ENCODE measurements around the gene GDF15.
"Not testable (repeated sequence)": the region's sequence is repeated elsewhere in the genome, so short reads cannot be mapped to it uniquely, and the experiment has no call there.

The GDF15 gene

DNA sequence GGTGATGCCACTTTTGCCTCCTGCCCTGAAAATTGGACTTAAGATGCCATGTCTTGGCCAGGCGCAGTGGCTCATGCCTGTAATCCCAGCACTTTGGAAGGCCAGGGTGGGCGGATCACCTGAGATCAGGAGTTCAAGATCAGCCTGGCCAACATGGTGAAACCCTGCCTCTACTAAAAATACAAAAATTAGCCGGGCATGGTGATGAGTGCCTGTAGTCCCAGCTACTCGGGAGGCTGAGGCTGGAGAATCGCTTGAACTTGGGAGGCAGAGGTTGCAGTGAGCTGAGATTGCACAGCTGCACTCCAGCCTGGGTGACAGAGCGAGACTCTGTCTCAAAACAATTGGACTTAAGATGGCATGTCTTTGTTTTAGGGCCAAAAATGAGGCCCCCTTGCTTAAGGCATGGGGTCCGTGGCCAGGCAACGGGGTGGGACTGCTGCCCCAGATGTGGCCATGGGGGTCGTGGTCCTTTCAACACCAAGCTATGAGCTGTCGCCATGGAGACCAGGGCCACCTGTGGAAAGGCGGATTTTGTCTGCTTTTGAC, 21.6 kb upstream of the GDF15 start:
- DNase-seq, result not testable (repeated sequence)

- peak; percentile 98 for DNase-seq
These were observed 21.0 kb upstream of the GDF15 start for GRCh38 chr19:18364826-18365528.

GRCh38 chr19:18366021-18366435, 19.9 kb upstream of the GDF15 start:
- peak; percentile 28 for DNase-seq

GRCh38 chr19:18368504-18369222, 17.3 kb upstream of the GDF15 start:
- no peak for DNase-seq

DNA sequence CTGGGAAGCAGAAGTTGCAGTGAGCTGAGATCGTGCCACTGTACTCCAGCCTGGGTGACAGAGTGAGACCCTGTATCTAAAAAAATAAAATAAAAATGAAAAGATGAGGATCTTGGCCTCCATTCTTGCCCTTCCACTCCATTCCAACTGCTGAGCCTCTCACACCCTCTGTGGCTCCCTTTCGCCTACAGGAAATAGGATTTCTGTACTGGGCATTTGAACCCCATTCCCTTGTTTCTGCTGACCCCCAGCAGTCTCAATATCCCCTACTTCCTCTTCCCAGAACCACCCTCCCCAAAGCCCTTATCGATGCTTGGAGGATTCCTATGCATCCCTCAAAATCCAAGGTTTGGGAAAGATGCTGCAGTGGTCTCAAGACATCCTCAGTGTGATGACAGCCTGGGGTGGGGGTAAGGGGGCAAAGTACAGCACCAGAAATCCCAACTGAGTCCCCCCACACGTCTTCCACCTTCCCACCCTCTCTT, 12.5 kb upstream of the GDF15 start:
- DNase-seq, result peak; percentile 55

- DNase-seq, result peak; percentile 99
These were observed 11.9 kb upstream of the GDF15 start for GRCh38 chr19:18373892-18374629.

DNA sequence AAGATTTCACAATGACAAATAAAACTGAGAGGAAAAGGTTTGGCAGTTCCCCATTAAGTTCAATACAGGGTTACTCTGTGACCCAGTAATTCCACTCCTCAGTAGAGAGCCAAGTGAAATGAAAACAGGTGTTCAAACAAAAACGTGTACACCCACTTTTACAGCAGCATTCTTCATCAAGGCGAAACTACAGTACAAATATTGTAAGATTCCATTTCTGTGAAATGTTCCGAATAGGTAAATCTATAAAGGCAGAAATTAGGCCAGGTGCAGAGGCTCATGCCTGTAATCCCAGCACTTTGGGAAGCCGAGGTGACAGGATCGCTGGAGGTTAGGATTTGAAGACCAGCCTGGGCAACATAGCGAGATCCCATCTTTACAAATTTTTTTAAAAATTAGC, 8.9 kb upstream of the GDF15 start:
- no peak for DNase-seq

GRCh38 chr19:18379803-18380747, 5.9 kb upstream of the GDF15 start:
- peak; percentile 54 for DNase-seq

- DNase-seq, result no peak
These were observed 5.1 kb upstream of the GDF15 start for GRCh38 chr19:18380843-18381242.

- DNase-seq, result not testable (repeated sequence)
These were observed 2.3 kb upstream of the GDF15 start for GRCh38 chr19:18383622-18384021.

- DNase-seq, result no peak
These were observed 1.2 kb upstream of the GDF15 start for GRCh38 chr19:18384775-18385174.

GRCh38 chr19:18385359-18385674, 641 bp upstream of the GDF15 start:
- no peak for DNase-seq

DNA sequence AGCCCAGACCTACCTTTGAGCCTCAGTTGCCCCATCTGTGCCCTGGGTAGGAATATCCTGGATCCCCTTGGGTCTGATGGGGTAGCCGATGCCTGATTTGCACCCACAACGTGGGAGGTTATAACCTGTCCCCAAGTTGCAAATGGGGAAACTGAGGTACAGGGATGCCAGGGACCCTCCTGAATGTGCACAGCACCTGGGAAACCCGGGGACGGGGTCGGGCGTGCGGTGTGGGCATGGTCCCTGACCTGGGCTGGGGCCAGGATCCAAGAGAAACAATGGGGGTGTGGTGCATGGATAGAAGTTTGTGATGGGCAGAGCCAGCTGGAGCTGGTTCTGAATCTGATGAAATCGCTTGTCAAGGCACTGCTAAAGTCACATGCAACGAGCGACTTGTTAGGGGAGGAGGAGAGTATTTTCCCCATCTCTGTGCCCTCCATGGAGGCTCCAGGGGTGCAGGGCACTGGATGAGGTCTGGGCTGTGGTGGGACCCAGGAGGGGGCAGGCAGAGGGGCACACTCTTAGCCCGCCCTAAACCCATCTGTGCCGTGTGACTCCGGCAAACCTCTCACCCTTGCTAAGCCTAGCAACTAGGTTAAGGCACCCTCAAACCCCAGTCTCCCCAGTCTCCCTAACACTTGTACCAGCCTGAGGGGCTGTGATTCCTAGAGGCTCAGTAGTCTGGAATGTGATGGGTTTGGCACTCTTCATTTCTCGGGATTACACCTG, 749 bp downstream of the GDF15 start:
- DNase-seq, result peak; percentile 86

DNA sequence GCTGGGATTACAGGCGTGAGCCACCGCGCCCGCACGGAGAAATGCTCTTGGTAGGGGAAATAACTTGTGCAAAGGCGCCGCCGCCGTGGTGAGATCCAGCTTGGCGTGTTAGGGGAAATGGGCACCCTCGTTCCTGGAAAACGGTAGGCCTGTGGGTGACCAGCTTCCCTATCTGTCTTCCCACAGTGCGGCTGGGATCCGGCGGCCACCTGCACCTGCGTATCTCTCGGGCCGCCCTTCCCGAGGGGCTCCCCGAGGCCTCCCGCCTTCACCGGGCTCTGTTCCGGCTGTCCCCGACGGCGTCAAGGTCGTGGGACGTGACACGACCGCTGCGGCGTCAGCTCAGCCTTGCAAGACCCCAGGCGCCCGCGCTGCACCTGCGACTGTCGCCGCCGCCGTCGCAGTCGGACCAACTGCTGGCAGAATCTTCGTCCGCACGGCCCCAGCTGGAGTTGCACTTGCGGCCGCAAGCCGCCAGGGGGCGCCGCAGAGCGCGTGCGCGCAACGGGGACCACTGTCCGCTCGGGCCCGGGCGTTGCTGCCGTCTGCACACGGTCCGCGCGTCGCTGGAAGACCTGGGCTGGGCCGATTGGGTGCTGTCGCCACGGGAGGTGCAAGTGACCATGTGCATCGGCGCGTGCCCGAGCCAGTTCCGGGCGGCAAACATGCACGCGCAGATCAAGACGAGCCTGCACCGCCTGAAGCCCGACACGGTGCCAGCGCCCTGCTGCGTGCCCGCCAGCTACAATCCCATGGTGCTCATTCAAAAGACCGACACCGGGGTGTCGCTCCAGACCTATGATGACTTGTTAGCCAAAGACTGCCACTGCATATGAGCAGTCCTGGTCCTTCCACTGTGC, 2.4 kb downstream of the GDF15 start:
- DNase-seq, result peak; percentile 92

GRCh38 chr19:18388960-18389725, 3.2 kb downstream of the GDF15 start:
- DNase-seq, result no peak

- no peak for DNase-seq
These were observed 3.7 kb downstream of the GDF15 start for GRCh38 chr19:18389726-18390064.

- DNase-seq, result no peak
These were observed 4.3 kb downstream of the GDF15 start for GRCh38 chr19:18390065-18390907.

DNA sequence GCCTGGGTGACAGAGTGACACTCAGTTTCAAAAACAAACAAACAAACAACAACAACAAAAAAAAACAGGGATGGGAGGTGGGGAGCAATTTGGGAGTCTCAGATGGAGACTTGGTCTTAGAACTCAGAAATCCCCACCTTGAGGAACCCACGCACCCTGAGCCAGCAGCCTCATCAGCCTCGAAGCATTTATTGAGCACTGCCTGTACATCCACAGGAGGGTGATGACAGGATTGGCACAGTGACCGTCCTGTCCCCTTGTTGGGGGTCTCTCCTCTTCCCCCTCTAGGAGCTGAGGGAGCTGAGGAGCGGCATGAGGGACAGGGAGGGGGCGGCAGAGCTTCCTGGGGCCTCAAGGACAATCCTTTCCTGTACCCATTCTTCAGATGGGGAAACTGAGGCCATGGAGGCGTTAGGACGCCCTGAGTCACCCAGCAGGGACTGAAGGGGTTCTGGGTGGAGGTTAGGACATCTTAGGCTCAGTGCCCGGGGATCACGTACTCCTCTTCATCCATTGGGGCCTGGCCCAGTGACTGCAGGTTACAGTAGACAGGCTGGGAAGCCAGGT, 5.6 kb downstream of the GDF15 start:
- DNase-seq, result no peak

DNA sequence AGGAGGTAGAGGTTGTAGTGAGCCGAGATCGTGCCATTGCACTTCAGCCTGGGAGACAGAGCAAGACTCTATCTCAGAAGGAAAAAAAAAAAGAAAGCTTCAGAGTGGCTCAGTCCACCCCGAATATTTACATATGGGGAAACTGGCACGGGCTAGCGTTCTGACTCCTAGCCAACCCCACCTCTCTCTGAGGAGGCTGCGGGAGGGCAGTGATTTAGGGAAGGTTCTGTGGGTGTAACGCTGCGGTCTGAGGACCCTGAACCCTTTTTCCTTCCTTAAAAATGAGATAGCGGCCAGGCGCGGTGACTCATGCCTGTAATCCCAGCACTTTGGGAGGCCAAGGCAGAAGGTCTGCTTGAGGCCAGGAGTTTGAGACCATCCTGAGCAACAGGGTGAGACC, 6.5 kb downstream of the GDF15 start:
- DNase-seq, result peak; percentile 85

Measured in OCI-M1 (cell line).